Measurements from ENCODE around the gene PSME1.

DNA sequence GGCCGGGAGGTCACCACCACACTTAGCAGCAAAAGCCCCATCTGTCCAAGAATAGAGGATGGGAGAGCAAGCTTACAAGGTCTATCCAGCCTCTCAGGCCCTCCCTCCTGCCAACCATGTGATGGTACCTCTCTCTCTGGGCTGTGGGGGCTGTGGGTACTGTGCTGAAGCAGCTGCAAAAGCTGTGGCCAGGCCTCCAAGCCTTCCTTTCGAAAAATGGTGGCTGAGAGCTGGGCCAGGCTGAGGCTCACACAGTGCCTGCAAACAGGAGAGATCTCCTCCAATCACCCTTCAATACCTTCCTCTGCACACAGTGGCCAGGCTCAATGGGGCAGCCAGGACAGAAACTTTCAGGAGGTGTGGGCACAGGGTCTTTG is 51.5 kb downstream of the PSME1 start:
- no peak for TF ChIP-seq POLR2A (IDR thresholded peaks at IDR 0.05)
- TF ChIP-seq, protein P1, sequence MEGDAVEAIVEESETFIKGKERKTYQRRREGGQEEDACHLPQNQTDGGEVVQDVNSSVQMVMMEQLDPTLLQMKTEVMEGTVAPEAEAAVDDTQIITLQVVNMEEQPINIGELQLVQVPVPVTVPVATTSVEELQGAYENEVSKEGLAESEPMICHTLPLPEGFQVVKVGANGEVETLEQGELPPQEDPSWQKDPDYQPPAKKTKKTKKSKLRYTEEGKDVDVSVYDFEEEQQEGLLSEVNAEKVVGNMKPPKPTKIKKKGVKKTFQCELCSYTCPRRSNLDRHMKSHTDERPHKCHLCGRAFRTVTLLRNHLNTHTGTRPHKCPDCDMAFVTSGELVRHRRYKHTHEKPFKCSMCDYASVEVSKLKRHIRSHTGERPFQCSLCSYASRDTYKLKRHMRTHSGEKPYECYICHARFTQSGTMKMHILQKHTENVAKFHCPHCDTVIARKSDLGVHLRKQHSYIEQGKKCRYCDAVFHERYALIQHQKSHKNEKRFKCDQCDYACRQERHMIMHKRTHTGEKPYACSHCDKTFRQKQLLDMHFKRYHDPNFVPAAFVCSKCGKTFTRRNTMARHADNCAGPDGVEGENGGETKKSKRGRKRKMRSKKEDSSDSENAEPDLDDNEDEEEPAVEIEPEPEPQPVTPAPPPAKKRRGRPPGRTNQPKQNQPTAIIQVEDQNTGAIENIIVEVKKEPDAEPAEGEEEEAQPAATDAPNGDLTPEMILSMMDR (IDR thresholded peaks at IDR 0.05), result no peak
